Measurements from ENCODE around the gene VPS13A.
"Not testable (repeated sequence)": the region's sequence is repeated elsewhere in the genome, so short reads cannot be mapped to it uniquely, and the experiment has no call there.

VPS13A gene

GRCh38 chr9:77183581-77183980 lies 6.2 kb downstream of the VPS13A start:
- no peak for DNase-seq (ENCODE audit: low spot score)
- no peak for FAIRE-seq

- FAIRE-seq, result no peak
- DNase-seq (ENCODE audit: low spot score), result no peak
Observed at GRCh38 chr9:77188242-77188641, 10.9 kb downstream of the VPS13A start.

GRCh38 chr9:77194423-77194822 lies 17.1 kb downstream of the VPS13A start:
- FAIRE-seq, result no peak
- no peak for DNase-seq (ENCODE audit: low spot score)

- FAIRE-seq, result no peak
- no peak for DNase-seq (ENCODE audit: low spot score)
Observed at GRCh38 chr9:77210116-77210515, 32.8 kb downstream of the VPS13A start.

GRCh38 chr9:77211561-77211960 lies 34.2 kb downstream of the VPS13A start:
- no peak for FAIRE-seq
- DNase-seq (ENCODE audit: low spot score), result no peak

- FAIRE-seq (peak; percentile 8), DNase-seq (ENCODE audit: low spot score) (no peak)
Observed at GRCh38 chr9:77212801-77213200, 35.5 kb downstream of the VPS13A start.

- DNase-seq (ENCODE audit: low spot score) (no peak), FAIRE-seq (no peak)
Observed at GRCh38 chr9:77215874-77216273, 38.5 kb downstream of the VPS13A start.

GRCh38 chr9:77218612-77219011 lies 41.3 kb downstream of the VPS13A start:
- FAIRE-seq (no peak), DNase-seq (ENCODE audit: low spot score) (no peak)

- DNase-seq (ENCODE audit: low spot score) (no peak), FAIRE-seq (no peak)
Observed at GRCh38 chr9:77221431-77221830, 44.1 kb downstream of the VPS13A start.

GRCh38 chr9:77224746-77225312 lies 47.5 kb downstream of the VPS13A start:
- FAIRE-seq (no peak), DNase-seq (ENCODE audit: low spot score) (no peak)

- no peak for DNase-seq (ENCODE audit: low spot score)
- no peak for FAIRE-seq
Observed at GRCh38 chr9:77236693-77237092, 59.4 kb downstream of the VPS13A start.

- DNase-seq (ENCODE audit: low spot score), result no peak
- FAIRE-seq, result no peak
Observed at GRCh38 chr9:77237896-77238295, 60.6 kb downstream of the VPS13A start.

GRCh38 chr9:77251050-77251449 lies 73.7 kb downstream of the VPS13A start:
- peak; percentile 69 for FAIRE-seq
- DNase-seq (ENCODE audit: low spot score), result no peak

- FAIRE-seq (no peak), DNase-seq (ENCODE audit: low spot score) (no peak)
Observed at GRCh38 chr9:77257275-77257674, 79.9 kb downstream of the VPS13A start.

- no peak for FAIRE-seq
- no peak for DNase-seq (ENCODE audit: low spot score)
Observed at GRCh38 chr9:77261605-77262004, 84.3 kb downstream of the VPS13A start.

GRCh38 chr9:77267762-77268161 lies 90.4 kb downstream of the VPS13A start:
- DNase-seq (ENCODE audit: low spot score); FAIRE-seq: not testable (repeated sequence)

GRCh38 chr9:77271023-77271690 lies 93.8 kb downstream of the VPS13A start:
- no peak for DNase-seq (ENCODE audit: low spot score)
- no peak for FAIRE-seq

- FAIRE-seq, result no peak
- no peak for DNase-seq (ENCODE audit: low spot score)
Observed at GRCh38 chr9:77276799-77277198, 99.5 kb downstream of the VPS13A start.

- DNase-seq (ENCODE audit: low spot score), result no peak
Observed at GRCh38 chr9:77277719-77278118, 100.4 kb downstream of the VPS13A start.

GRCh38 chr9:77283991-77284390 lies 106.7 kb downstream of the VPS13A start:
- no peak for DNase-seq (ENCODE audit: low spot score)
- no peak for FAIRE-seq

More at GRCh38 chr9:77277719-77278118, 100.4 kb downstream of the VPS13A start:
- FAIRE-seq, result no peak

GRCh38 chr9:77284616-77285015 lies 107.3 kb downstream of the VPS13A start:
- no peak for FAIRE-seq

GRCh38 chr9:77290373-77290772 lies 113.0 kb downstream of the VPS13A start:
- no peak for DNase-seq (ENCODE audit: low spot score)
- no peak for FAIRE-seq

More at GRCh38 chr9:77284616-77285015, 107.3 kb downstream of the VPS13A start:
- no peak for DNase-seq (ENCODE audit: low spot score)

GRCh38 chr9:77291714-77292113 lies 114.4 kb downstream of the VPS13A start:
- FAIRE-seq, result no peak
- DNase-seq (ENCODE audit: low spot score), result no peak

All from RCC 7860 (cell line).